ENCODE data around the gene LRIF1. TPM values are rescaled to one million over a fixed set of nuclear protein-coding genes. Genes with fewer than 3 reads are reported as not detected.
"Not testable (repeated sequence)": the region's sequence is repeated elsewhere in the genome, so short reads cannot be mapped to it uniquely, and the experiment has no call there.

The LRIF1 gene, protein sequence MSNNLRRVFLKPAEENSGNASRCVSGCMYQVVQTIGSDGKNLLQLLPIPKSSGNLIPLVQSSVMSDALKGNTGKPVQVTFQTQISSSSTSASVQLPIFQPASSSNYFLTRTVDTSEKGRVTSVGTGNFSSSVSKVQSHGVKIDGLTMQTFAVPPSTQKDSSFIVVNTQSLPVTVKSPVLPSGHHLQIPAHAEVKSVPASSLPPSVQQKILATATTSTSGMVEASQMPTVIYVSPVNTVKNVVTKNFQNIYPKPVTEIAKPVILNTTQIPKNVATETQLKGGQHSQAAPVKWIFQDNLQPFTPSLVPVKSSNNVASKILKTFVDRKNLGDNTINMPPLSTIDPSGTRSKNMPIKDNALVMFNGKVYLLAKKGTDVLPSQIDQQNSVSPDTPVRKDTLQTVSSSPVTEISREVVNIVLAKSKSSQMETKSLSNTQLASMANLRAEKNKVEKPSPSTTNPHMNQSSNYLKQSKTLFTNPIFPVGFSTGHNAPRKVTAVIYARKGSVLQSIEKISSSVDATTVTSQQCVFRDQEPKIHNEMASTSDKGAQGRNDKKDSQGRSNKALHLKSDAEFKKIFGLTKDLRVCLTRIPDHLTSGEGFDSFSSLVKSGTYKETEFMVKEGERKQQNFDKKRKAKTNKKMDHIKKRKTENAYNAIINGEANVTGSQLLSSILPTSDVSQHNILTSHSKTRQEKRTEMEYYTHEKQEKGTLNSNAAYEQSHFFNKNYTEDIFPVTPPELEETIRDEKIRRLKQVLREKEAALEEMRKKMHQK
- polyA plus RNA-seq (ENCODE audit: low read depth in 6 of 6): 10 to 100 TPM; 17.3 to 41.8 (median 32.7) TPM

GRCh38 chr1:110963691-110964454, at the start of gene LRIF1:
Gene LRIF1 (minus strand): TSS chr1:110963922. CDS start chr1:110963688, 234 bp downstream.
- Mint-ChIP-seq H3K4me3 (peak within 1 kb of the TSS; percentile 77 to 99 (median 94)), H3K36me3 (peaks cover 35 to 49% of the 10 kb centered on the region in 2 donors), H3K9me3 (peaks cover 14 to 74% (median 56%) of the 10 kb centered on the region in 7 donors), H3K27me3 (peaks cover 14 to 16% (median 14%) of the 10 kb centered on the region in 3 donors), H3K27ac (peak within 1 kb of the TSS; percentile 96 to 100 (median 99)), H3K4me1 (peaks cover 21 to 40% (median 26%) of the 10 kb centered on the region in 3 donors)
- ATAC-seq (ENCODE audit: low read depth in 2 of 2): peak; percentile 88 to 89
- DNase-seq: peak; percentile 100

- DNase-seq: no peak
- ATAC-seq (ENCODE audit: low read depth in 2 of 2): no peak
- Mint-ChIP-seq H3K9me3 (peaks cover 4 to 60% (median 30%) of the 10 kb centered on the region in 7 donors), H3K27ac (no peak overlapping the region), H3K27me3 (peaks cover 37 to 72% (median 46%) of the 10 kb centered on the region in 3 donors), H3K4me1 (no peaks in the 10 kb centered on the region), H3K36me3 (peaks cover 0 to 6% of the 10 kb centered on the region in 2 donors), H3K4me3 (no peak overlapping the region)
Observed at GRCh38 chr1:111008031-111008430, 44.3 kb upstream of the LRIF1 start.

GRCh38 chr1:111006556-111006955, 42.8 kb upstream of the LRIF1 start:
- Mint-ChIP-seq H3K27me3 (peaks cover 44 to 74% (median 48%) of the 10 kb centered on the region in 3 donors), H3K36me3 (peaks cover under 1 to 6% of the 10 kb centered on the region in 2 donors), H3K4me1 (no peaks in the 10 kb centered on the region), H3K27ac (no peak overlapping the region), H3K4me3 (no peak overlapping the region), H3K9me3 (peaks cover 0 to 53% (median 20%) of the 10 kb centered on the region in 7 donors)
- ATAC-seq (ENCODE audit: low read depth in 2 of 2): no peak
- no peak for DNase-seq

- DNase-seq; ATAC-seq (ENCODE audit: low read depth in 2 of 2); H3K4me3 Mint-ChIP-seq; H3K4me1 Mint-ChIP-seq; H3K27ac Mint-ChIP-seq: not testable (repeated sequence)
- Mint-ChIP-seq H3K36me3 (peaks cover 6 to 10% of the 10 kb centered on the region in 2 donors), H3K27me3 (peaks cover 64 to 83% (median 69%) of the 10 kb centered on the region in 3 donors), H3K9me3 (peaks cover 0 to 31% (median 12%) of the 10 kb centered on the region in 7 donors)
Observed at GRCh38 chr1:110999607-111000006, 35.9 kb upstream of the LRIF1 start.

DNA sequence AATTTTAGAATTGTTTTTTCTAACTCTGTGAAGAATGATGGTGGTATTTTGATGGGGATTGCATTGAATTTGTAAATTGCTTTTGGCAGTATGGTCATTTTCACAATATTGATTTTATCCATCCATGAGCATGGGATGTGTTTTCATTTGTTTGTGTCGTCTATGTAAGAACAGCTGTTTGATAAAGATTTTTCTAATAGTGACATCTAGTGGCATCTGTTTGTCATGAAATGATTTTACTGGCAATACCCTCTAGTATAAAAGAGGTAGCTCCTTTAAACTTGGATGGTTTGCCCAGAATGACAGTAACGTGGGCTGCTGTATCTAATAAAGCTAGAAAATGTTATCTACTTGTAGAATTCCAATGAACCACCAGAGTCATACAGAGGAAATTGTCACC, 28.6 kb upstream of the LRIF1 start:
- H3K4me3 Mint-ChIP-seq, H3K36me3 Mint-ChIP-seq: not testable (repeated sequence)
- H3K27me3 Mint-ChIP-seq: peaks cover 30 to 42% (median 37%) of the 10 kb centered on the region in 3 donors

GRCh38 chr1:110991295-110991694, 27.6 kb upstream of the LRIF1 start:
- DNase-seq; ATAC-seq (ENCODE audit: low read depth in 2 of 2); H3K36me3 Mint-ChIP-seq; H3K4me1 Mint-ChIP-seq; H3K27ac Mint-ChIP-seq; H3K4me3 Mint-ChIP-seq: not testable (repeated sequence)
- H3K9me3 Mint-ChIP-seq: peaks cover 2 to 15% (median 9%) of the 10 kb centered on the region in 7 donors
- H3K27me3 Mint-ChIP-seq: peaks cover 27 to 39% (median 38%) of the 10 kb centered on the region in 3 donors

More for the DNA sequence above, 28.6 kb upstream of the LRIF1 start:
- H3K27ac Mint-ChIP-seq, H3K9me3 Mint-ChIP-seq, H3K4me1 Mint-ChIP-seq: not testable (repeated sequence)
- ATAC-seq (ENCODE audit: low read depth in 2 of 2): peak; percentile 47 to 64
- peak; percentile 11 for DNase-seq

DNA sequence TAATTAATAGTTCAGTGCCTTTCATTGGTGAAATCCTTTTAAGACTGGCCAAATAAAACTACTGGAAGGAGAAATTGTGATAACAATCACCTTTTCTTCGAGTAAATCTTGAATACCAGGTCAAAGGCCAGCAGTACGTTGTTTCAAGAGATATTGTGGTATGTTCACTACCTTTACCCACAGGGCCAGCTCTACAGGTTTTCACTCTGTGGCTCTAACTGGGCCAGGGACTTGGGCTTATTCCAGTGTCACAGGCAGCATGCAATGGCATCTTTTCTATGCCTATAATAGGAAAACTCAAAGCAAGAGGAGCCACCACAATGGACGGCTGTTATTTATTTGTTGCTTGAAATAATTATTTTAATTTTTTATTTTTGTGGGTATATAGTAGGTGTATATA, 26.8 kb upstream of the LRIF1 start:
- ATAC-seq (ENCODE audit: low read depth in 2 of 2): no peak
- Mint-ChIP-seq H3K27me3 (peaks cover 19 to 32% (median 31%) of the 10 kb centered on the region in 3 donors), H3K9me3 (peaks cover 2 to 15% (median 9%) of the 10 kb centered on the region in 7 donors), H3K4me1 (peaks cover 0 to 6% (median 0%) of the 10 kb centered on the region in 3 donors), H3K36me3 (peaks cover 0 to 8% of the 10 kb centered on the region in 2 donors), H3K4me3 (no peak overlapping the region), H3K27ac (no peak overlapping the region)
- no peak for DNase-seq

GRCh38 chr1:110986407-110986891, 22.7 kb upstream of the LRIF1 start:
- ATAC-seq (ENCODE audit: low read depth in 2 of 2) (no peak), DNase-seq (no peak)
- Mint-ChIP-seq H3K27me3 (peaks cover 27 to 52% (median 42%) of the 10 kb centered on the region in 3 donors), H3K4me3 (no peak overlapping the region), H3K27ac (no peak overlapping the region), H3K9me3 (peaks cover 9 to 35% (median 17%) of the 10 kb centered on the region in 7 donors), H3K36me3 (peaks cover 14 to 24% of the 10 kb centered on the region in 2 donors), H3K4me1 (peaks cover 0 to 4% (median 0%) of the 10 kb centered on the region in 3 donors)

GRCh38 chr1:110982320-110982719, 18.6 kb upstream of the LRIF1 start:
- Mint-ChIP-seq H3K27me3 (peaks cover 45 to 61% (median 59%) of the 10 kb centered on the region in 3 donors), H3K4me1 (peaks cover 0 to 4% (median 0%) of the 10 kb centered on the region in 3 donors), H3K4me3 (no peak overlapping the region), H3K27ac (no peak overlapping the region), H3K9me3 (peaks cover 14 to 51% (median 21%) of the 10 kb centered on the region in 7 donors), H3K36me3 (peaks cover 19 to 33% of the 10 kb centered on the region in 2 donors)
- no peak for DNase-seq
- no peak for ATAC-seq (ENCODE audit: low read depth in 2 of 2)

DNA sequence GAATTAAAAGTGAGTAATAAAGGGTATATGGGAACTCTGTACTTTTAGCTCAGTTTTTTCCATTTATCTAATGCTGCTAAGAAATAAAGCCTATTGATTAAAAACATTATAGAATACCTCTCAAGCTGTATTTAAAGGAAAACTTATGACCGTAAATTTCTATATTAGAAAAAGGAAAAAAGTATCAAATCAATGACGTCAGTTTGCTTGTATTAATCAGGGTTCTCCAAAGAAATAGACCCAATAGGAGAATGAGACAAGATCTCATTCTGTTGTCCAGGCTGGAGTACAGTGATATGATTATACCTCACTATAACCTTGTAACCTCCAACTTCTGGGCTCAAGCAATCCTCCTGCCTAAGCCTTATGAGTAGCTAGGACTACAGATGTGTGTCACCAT, 15.4 kb upstream of the LRIF1 start:
- Mint-ChIP-seq H3K27ac (no peak overlapping the region), H3K36me3 (peaks cover 15 to 46% of the 10 kb centered on the region in 2 donors), H3K4me1 (peaks cover 0 to 4% (median 0%) of the 10 kb centered on the region in 3 donors), H3K9me3 (peaks cover 18 to 60% (median 36%) of the 10 kb centered on the region in 7 donors), H3K27me3 (peaks cover 36 to 53% (median 51%) of the 10 kb centered on the region in 3 donors), H3K4me3 (no peak overlapping the region)
- no peak for DNase-seq
- ATAC-seq (ENCODE audit: low read depth in 2 of 2): no peak

DNA sequence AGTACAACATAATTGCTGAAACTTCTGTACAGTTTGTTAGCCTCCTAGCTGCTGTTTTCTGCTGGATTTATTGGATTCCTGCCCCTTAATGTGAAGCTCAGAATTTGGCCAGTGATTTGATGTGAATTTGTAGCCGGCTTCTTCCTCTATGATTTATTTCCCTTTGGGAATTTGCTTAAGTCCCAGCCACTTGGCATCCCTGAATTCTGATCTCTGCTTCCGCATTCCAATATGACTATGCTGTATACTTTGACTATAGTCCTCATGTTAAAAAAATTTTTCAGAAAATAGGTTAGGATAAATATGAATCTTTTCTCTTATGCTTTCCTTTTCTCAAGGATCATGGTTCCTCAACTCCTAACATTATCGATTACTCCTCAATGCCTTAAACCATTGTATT, 12.4 kb upstream of the LRIF1 start:
- H3K9me3 Mint-ChIP-seq: peaks cover 19 to 75% (median 49%) of the 10 kb centered on the region in 7 donors

DNA sequence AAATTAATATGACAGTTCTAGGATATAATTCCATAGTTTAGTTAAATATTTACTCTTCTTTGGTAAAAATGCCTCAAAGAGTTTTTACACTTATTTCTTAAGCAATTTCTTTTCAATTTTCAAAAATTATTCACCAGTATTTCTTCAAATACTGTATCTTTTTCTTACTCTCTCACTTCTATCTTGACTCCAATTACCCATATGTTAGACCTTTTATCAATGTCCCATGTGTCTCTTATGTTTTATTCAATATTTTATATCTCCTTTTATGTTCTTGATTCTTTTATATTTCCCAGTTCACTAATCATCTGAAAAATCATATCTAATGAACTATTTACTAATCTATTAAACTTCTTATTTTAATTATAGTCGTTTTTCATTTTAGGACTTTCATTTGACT, 11.5 kb upstream of the LRIF1 start:
- no peak overlapping the region for H3K4me3 Mint-ChIP-seq
- peaks cover 49 to 64% (median 54%) of the 10 kb centered on the region in 3 donors for H3K27me3 Mint-ChIP-seq

More for the DNA sequence above, 12.4 kb upstream of the LRIF1 start:
- no peak overlapping the region for H3K27ac Mint-ChIP-seq
- H3K4me1 Mint-ChIP-seq: no peaks in the 10 kb centered on the region
- peaks cover 47 to 64% (median 54%) of the 10 kb centered on the region in 3 donors for H3K27me3 Mint-ChIP-seq
- H3K36me3 Mint-ChIP-seq: peaks cover 16 to 47% of the 10 kb centered on the region in 2 donors
- no peak overlapping the region for H3K4me3 Mint-ChIP-seq
- no peak for ATAC-seq (ENCODE audit: low read depth in 2 of 2)
- no peak for DNase-seq

More for the DNA sequence above, 11.5 kb upstream of the LRIF1 start:
- no peak overlapping the region for H3K27ac Mint-ChIP-seq
- H3K9me3 Mint-ChIP-seq: peaks cover 14 to 75% (median 50%) of the 10 kb centered on the region in 7 donors
- H3K36me3 Mint-ChIP-seq: peaks cover 11 to 44% of the 10 kb centered on the region in 2 donors
- DNase-seq (no peak), ATAC-seq (ENCODE audit: low read depth in 2 of 2) (no peak)
- H3K4me1 Mint-ChIP-seq: no peaks in the 10 kb centered on the region

Measured in naive B cell (primary cell).